Ishikawa (cell line): ENCODE measurements around the gene OSBPL10.

Source experiments
- CEBPB ChIP-seq: IDR thresholded peaks from 2 replicates; pipeline ENCODE4 v1.6.1; 2012
- CREB1 ChIP-seq: IDR thresholded peaks from 2 replicates; pipeline ENCODE4 v1.6.1; 2012; ENCODE audit warnings: low read depth
- EGR1 ChIP-seq: IDR thresholded peaks from 2 replicates; pipeline ENCODE4 v1.6.1; 2012
- EP300 ChIP-seq: IDR thresholded peaks from 2 replicates; pipeline ENCODE4 v1.6.1; 2012; ENCODE audit warnings: borderline replicate concordance
- FOXM1 ChIP-seq: IDR thresholded peaks from 2 replicates; pipeline ENCODE4 v1.6.1; 2012; ENCODE audit warnings: low read depth, borderline replicate concordance
- NFIC ChIP-seq: IDR thresholded peaks from 2 replicates; pipeline ENCODE4 v1.6.1; 2012
- RAD21 ChIP-seq: IDR thresholded peaks from 2 replicates; pipeline ENCODE4 v1.6.1; 2012; ENCODE audit warnings: low read depth
- TAF1 ChIP-seq: IDR thresholded peaks from 2 replicates; pipeline ENCODE4 v1.6.1; 2012; ENCODE audit warnings: low read depth, mild to moderate bottlenecking
- TCF12 ChIP-seq: IDR thresholded peaks from 2 replicates; pipeline ENCODE4 v1.6.1; 2012; ENCODE audit warnings: low read depth
- TEAD4 ChIP-seq: IDR thresholded peaks from 2 replicates; pipeline ENCODE4 v1.6.1; 2012
- YY1 ChIP-seq: IDR thresholded peaks from 2 replicates; pipeline ENCODE4 v1.6.1; 2012; ENCODE audit warnings: low read depth
- ZBTB7A ChIP-seq: IDR thresholded peaks from 2 replicates; pipeline ENCODE4 v1.6.1; 2012; ENCODE audit warnings: low read depth
- TF ChIP-seq, protein P1 (sequence below): IDR thresholded peaks from 2 replicates; pipeline ENCODE4 v1.6.1; 2012
- TF ChIP-seq, protein P2 (sequence below): IDR thresholded peaks from 2 replicates; pipeline ENCODE4 v1.6.1; 2012; ENCODE audit warnings: low read depth, mild to moderate bottlenecking
- TF ChIP-seq, protein P3 (sequence below): IDR thresholded peaks from 2 replicates; pipeline ENCODE4 v1.6.1; 2012

Gene OSBPL10

DNA sequence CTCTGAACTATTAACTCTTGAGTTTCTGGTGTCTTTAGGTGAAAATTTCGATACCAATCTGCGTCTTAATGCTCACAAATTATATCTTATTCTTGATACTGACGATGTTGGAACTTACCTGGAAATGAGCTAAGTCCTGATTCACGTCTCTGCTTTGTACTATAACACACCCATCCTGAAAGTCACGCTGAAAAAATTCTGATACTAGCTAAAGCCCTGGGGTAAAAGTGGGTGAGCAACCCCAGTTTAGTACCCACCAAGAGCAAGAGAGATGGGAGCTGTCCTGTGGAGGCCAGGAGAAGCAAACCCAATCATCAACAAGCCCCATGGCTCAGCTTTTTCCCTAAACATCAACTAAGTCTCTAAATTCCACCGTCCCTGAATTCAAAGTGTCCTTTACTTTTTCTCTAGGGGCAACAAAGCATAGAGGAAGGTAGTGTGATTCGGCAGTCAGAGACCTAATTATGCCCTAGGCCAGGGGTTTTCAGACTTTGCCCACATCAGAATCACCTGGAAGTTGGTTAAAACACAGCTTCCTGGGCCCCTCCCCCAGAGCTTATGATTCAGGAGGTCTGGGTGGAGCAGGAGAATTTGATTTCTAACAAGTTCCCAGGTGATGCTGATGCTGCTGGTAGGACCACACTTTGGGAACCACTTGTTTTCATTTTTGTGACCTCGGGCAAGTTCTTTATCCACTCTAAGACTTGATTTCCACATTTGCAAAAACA, 90.2 kb downstream of the OSBPL10 start:
- TF ChIP-seq CEBPB, result no peak

DNA sequence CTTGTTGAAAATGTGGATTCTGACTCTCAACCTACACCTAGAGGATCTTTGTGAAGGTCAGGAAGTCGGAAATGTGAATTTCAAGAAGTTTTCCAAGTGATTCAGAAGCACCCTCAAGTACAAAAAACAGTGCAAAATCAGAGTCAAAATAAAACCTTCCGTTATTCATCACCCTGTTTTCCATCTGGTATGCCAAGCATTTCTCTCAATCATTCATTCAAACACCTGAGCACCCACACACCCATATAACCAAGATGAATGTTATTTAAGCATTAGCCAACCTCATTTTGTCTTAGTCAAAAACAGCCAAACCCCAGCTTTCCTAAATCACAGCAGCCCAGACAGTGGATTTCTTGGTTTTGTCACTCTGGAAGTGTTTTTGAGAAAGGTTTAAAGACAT, 91.1 kb downstream of the OSBPL10 start:
- TF ChIP-seq NFIC, result no peak
- no peak for TF ChIP-seq TEAD4
- TF ChIP-seq, protein P1, sequence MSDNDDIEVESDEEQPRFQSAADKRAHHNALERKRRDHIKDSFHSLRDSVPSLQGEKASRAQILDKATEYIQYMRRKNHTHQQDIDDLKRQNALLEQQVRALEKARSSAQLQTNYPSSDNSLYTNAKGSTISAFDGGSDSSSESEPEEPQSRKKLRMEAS, result no peak
- no peak for TF ChIP-seq EGR1
- TF ChIP-seq, protein P2, sequence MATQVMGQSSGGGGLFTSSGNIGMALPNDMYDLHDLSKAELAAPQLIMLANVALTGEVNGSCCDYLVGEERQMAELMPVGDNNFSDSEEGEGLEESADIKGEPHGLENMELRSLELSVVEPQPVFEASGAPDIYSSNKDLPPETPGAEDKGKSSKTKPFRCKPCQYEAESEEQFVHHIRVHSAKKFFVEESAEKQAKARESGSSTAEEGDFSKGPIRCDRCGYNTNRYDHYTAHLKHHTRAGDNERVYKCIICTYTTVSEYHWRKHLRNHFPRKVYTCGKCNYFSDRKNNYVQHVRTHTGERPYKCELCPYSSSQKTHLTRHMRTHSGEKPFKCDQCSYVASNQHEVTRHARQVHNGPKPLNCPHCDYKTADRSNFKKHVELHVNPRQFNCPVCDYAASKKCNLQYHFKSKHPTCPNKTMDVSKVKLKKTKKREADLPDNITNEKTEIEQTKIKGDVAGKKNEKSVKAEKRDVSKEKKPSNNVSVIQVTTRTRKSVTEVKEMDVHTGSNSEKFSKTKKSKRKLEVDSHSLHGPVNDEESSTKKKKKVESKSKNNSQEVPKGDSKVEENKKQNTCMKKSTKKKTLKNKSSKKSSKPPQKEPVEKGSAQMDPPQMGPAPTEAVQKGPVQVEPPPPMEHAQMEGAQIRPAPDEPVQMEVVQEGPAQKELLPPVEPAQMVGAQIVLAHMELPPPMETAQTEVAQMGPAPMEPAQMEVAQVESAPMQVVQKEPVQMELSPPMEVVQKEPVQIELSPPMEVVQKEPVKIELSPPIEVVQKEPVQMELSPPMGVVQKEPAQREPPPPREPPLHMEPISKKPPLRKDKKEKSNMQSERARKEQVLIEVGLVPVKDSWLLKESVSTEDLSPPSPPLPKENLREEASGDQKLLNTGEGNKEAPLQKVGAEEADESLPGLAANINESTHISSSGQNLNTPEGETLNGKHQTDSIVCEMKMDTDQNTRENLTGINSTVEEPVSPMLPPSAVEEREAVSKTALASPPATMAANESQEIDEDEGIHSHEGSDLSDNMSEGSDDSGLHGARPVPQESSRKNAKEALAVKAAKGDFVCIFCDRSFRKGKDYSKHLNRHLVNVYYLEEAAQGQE, result no peak
- no peak for TF ChIP-seq RAD21
- TF ChIP-seq FOXM1, result no peak
- no peak for TF ChIP-seq ZBTB7A
- no peak for TF ChIP-seq YY1
- TF ChIP-seq CEBPB, result no peak
- no peak for TF ChIP-seq CREB1
- TF ChIP-seq TCF12, result no peak
- TF ChIP-seq, protein P3, sequence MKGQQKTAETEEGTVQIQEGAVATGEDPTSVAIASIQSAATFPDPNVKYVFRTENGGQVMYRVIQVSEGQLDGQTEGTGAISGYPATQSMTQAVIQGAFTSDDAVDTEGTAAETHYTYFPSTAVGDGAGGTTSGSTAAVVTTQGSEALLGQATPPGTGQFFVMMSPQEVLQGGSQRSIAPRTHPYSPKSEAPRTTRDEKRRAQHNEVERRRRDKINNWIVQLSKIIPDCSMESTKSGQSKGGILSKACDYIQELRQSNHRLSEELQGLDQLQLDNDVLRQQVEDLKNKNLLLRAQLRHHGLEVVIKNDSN, result no peak
- TF ChIP-seq TAF1, result no peak
- no peak for TF ChIP-seq EP300

DNA sequence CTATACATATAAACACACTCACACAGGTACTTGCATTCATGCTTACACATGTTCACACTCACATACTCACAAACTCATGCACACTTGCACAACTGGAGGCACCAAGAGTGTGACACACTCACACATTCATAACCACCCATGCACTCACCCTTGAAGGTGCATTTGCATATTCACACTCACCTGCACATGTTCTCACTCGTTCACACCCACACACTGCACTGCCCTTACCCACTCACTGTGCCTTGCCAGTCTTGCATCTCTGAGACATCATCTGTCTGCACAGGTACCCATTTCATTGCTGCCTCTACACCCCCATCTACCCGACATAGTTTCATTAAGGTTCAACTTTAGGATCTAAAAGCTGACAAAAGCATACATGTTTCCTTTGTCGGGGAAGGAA, 95.8 kb downstream of the OSBPL10 start:
- TF ChIP-seq, protein P2, result no peak
- TF ChIP-seq TEAD4 (no peak), NFIC (no peak), YY1 (no peak), EP300 (no peak), FOXM1 (no peak), RAD21 (no peak), TCF12 (no peak), CREB1 (no peak), TAF1 (no peak), EGR1 (no peak), ZBTB7A (no peak)
- TF ChIP-seq, protein P3, result no peak

DNA sequence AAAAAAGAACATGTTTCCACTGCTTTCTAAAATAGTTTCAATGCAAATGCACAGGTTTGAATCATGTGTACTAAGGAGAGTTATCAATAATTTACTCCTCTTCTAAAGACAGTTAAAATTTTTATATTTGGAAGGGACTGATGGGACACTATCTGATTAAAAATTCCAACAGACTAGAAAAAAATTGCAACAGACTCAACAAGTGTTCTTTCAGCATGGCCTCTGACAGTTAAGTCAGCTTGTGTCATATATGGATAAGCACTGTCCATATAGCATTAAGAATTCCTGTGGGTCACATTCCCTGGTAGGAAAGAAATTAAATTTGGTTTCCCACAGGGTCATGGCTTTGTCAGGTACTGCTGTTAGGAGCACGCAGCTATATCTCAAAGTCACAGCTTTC, 96.8 kb downstream of the OSBPL10 start:
- TF ChIP-seq ZBTB7A, result no peak
- no peak for TF ChIP-seq NFIC
- no peak for TF ChIP-seq CEBPB
- TF ChIP-seq, protein P1, result no peak
- TF ChIP-seq EP300, result no peak
- TF ChIP-seq TCF12, result no peak
- TF ChIP-seq YY1, result no peak

DNA sequence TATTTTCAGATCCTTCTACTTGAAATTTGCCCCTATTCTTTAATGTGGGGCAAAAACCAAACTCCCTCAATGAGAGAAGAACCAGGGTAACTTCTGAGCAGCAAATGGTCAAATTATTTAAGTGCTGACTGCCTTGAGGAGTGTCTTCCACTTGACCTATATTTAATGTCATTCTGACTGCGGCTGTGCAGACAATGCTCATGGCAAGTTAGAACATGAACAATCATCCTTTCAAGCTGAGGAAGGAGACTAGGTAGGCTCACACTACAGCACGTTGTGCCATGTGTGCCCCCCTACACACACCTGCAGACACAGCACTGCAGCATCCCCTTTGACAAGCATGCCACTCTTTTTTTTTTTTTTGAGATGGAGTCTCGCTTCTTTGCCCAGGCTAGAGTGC, 98.2 kb downstream of the OSBPL10 start:
- no peak for TF ChIP-seq TCF12
- TF ChIP-seq, protein P1, result no peak
- no peak for TF ChIP-seq EP300
- TF ChIP-seq, protein P2, result no peak
- TF ChIP-seq CEBPB, result no peak
- no peak for TF ChIP-seq YY1
- no peak for TF ChIP-seq EGR1
- TF ChIP-seq ZBTB7A, result no peak
